ENCODE measurements around the gene ITGA2. TPM values are rescaled to one million over a fixed set of nuclear protein-coding genes. Genes with fewer than 3 reads are reported as not detected.

The ITGA2 gene
- total RNA-seq, 2 donors from 2014 or later = 6.4 to 21.5 TPM

DNA sequence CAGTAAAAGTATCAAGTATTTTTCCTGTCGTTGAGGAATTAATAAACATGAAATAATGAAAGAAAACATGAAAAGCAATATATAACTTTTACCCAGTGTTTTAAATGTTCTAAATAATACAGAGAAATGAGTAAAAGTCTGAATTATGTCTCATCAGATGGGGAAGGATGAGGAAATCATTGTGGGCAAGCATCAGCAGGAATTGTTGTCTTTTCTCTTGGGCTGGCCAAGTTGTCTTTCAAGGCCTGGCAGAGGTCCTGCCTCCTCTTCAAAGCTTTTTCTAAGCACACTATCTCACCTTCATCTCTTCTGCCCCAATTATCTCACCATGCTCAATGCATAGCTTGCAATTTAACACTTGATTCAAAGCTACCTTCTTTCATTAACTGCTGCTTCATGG is 78.5 kb downstream of the ITGA2 start:
- H3K4me3 ChIP-seq = no peak overlapping the region
- no peaks in the 10 kb centered on the region for H3K4me1 ChIP-seq (replicated peaks)
- TF ChIP-seq POLR2A (IDR thresholded peaks at IDR 0.05) = no peak
- TF ChIP-seq, protein P1, sequence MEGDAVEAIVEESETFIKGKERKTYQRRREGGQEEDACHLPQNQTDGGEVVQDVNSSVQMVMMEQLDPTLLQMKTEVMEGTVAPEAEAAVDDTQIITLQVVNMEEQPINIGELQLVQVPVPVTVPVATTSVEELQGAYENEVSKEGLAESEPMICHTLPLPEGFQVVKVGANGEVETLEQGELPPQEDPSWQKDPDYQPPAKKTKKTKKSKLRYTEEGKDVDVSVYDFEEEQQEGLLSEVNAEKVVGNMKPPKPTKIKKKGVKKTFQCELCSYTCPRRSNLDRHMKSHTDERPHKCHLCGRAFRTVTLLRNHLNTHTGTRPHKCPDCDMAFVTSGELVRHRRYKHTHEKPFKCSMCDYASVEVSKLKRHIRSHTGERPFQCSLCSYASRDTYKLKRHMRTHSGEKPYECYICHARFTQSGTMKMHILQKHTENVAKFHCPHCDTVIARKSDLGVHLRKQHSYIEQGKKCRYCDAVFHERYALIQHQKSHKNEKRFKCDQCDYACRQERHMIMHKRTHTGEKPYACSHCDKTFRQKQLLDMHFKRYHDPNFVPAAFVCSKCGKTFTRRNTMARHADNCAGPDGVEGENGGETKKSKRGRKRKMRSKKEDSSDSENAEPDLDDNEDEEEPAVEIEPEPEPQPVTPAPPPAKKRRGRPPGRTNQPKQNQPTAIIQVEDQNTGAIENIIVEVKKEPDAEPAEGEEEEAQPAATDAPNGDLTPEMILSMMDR (IDR thresholded peaks at IDR 0.05) = no peak
- no peak for TF ChIP-seq POLR2AphosphoS5 (IDR thresholded peaks at IDR 0.05)
- DNase-seq (ENCODE audit: low spot score) = no peak
- 0% methylated on average over 1 of the region's 1 CpG for WGBS
- no peak overlapping the region for H3K27ac ChIP-seq
- H3K27me3 ChIP-seq (replicated peaks; ENCODE audit: insufficient read depth) = no peaks in the 10 kb centered on the region
- intact Hi-C loops (cut with DNase I) = no loop called here
- no peaks in the 10 kb centered on the region for H3K9me3 ChIP-seq
- no peaks in the 10 kb centered on the region for H3K36me3 ChIP-seq

- Histone ChIP-seq H3K27me3 (replicated peaks; ENCODE audit: insufficient read depth) (no peaks in the 10 kb centered on the region), H3K36me3 (no peaks in the 10 kb centered on the region), H3K9me3 (no peaks in the 10 kb centered on the region), H3K27ac (no peak overlapping the region), H3K4me3 (no peak overlapping the region), H3K4me1 (replicated peaks) (no peaks in the 10 kb centered on the region)
- WGBS = 78% methylated on average over 4 of the region's 4 CpGs
- no peak for DNase-seq (ENCODE audit: low spot score)
- intact Hi-C loops (cut with DNase I) = no loop called here
- TF ChIP-seq, protein P1 (IDR thresholded peaks at IDR 0.05) = no peak
- TF ChIP-seq POLR2AphosphoS5 (IDR thresholded peaks at IDR 0.05) = no peak
Measured at GRCh38 chr5:53068291-53068836, 79.2 kb downstream of the ITGA2 start.

DNA sequence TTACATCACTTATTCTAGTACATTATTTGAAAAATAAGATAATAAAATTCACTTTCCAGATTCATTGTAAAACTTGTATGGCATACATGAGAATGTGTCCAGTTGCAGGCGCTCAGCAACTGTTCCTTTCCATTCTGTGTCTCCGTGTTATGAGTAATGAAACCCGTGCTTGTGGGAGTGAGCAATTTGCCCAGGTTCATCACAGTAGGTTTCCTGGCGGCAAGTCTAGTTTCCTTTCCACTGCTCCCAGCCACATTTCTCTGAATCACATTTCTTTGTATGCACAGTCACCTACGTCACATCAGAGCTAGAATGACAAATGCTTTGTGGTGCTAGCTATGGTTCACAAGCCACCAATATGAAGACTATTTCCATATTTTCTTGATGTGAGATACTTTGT is 80.5 kb downstream of the ITGA2 start:
- no peak for TF ChIP-seq POLR2A (IDR thresholded peaks at IDR 0.05)
- TF ChIP-seq, protein P1 (IDR thresholded peaks at IDR 0.05) = no peak
- no peak for TF ChIP-seq POLR2AphosphoS5 (IDR thresholded peaks at IDR 0.05)
- DNase-seq (ENCODE audit: low spot score) = no peak
- H3K36me3 ChIP-seq = no peaks in the 10 kb centered on the region
- no peaks in the 10 kb centered on the region for H3K9me3 ChIP-seq
- no peak overlapping the region for H3K4me3 ChIP-seq
- no peak overlapping the region for H3K27ac ChIP-seq
- no peaks in the 10 kb centered on the region for H3K4me1 ChIP-seq (replicated peaks)
- WGBS = 94% methylated on average over 5 of the region's 5 CpGs
- no peaks in the 10 kb centered on the region for H3K27me3 ChIP-seq (replicated peaks; ENCODE audit: insufficient read depth)
- intact Hi-C loops (cut with DNase I) = no loop called here

DNA sequence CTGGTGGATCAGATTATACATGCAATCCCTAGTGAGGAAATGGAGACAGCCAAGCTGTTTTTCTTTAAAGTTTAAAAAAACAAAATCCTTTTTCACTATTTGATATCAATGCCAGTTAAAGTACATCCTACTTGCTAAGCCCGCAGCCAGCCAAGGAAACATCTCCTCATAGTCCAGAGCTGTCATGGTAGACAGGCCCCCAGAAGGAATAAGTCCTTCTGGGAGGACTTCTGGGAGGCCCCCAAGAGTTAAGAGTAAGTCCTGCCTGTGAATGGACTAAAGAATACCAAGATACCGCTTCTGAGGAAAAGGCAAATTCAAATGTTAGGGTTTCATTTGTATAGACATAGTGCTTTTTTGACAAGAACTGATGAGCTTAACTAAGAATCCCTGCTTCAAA is 82.1 kb downstream of the ITGA2 start:
- Histone ChIP-seq H3K27me3 (replicated peaks; ENCODE audit: insufficient read depth) (no peaks in the 10 kb centered on the region), H3K4me1 (replicated peaks) (no peaks in the 10 kb centered on the region), H3K4me3 (no peak overlapping the region), H3K9me3 (no peaks in the 10 kb centered on the region), H3K36me3 (peaks cover 0 to 5% of the 10 kb centered on the region in 2 donors), H3K27ac (no peak overlapping the region)
- intact Hi-C loops (cut with DNase I) = no loop called here
- WGBS = 82% methylated on average over 2 of the region's 2 CpGs
- DNase-seq (ENCODE audit: low spot score) = no peak
- TF ChIP-seq, protein P1 (IDR thresholded peaks at IDR 0.05) = no peak
- no peak for TF ChIP-seq POLR2AphosphoS5 (IDR thresholded peaks at IDR 0.05)
- TF ChIP-seq POLR2A (IDR thresholded peaks at IDR 0.05) = no peak

DNA sequence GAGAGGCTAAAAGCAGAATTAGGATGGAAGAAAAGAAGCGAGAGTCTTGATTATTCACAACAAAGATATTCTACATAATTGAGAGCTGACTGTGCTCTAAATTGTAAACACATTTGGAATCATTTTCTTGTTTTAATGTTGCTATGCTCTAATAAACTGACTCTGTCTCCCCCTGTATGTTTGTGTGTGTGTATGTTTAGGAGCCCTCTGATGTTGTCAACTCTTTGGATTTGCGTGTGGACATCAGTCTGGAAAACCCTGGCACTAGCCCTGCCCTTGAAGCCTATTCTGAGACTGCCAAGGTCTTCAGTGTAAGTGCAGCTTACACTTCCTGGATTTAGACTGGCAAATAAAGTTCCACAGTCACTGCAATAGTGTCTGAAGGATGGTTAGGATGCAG is 82.6 kb downstream of the ITGA2 start:
- H3K27ac ChIP-seq = no peak overlapping the region
- WGBS = 76% methylated on average over 2 of the region's 2 CpGs
- no peak for DNase-seq (ENCODE audit: low spot score)
- no peaks in the 10 kb centered on the region for H3K27me3 ChIP-seq (replicated peaks; ENCODE audit: insufficient read depth)
- no peaks in the 10 kb centered on the region for H3K4me1 ChIP-seq (replicated peaks)
- no peak for TF ChIP-seq POLR2AphosphoS5 (IDR thresholded peaks at IDR 0.05)
- no peak for TF ChIP-seq POLR2A (IDR thresholded peaks at IDR 0.05)
- TF ChIP-seq, protein P1 (IDR thresholded peaks at IDR 0.05) = no peak
- H3K4me3 ChIP-seq = no peak overlapping the region
- peaks cover 0 to 5% of the 10 kb centered on the region in 2 donors for H3K36me3 ChIP-seq
- intact Hi-C loops (cut with DNase I) = no loop called here
- H3K9me3 ChIP-seq = no peaks in the 10 kb centered on the region

All from prostate gland (tissue), 2 donors.